HUES48 (cell line): ENCODE measurements around the gene SP100.
A peak's percentile ranks its signal among the peaks of the same experiment; 100 is the strongest.
"Not testable (repeated sequence)": the region's sequence is repeated elsewhere in the genome, so short reads cannot be mapped to it uniquely, and the experiment has no call there.

Source experiments
- H3K27ac ChIP-seq: one replicate; pipeline ENCODE4 v1.7.0; 2013; ENCODE audit warnings: low read depth, low read length, inconsistent platforms
- H3K27me3 ChIP-seq: 2 replicates; pipeline ENCODE4 v1.6.1; 2013; ENCODE audit warnings: mild to moderate bottlenecking, low read length; ENCODE audit not compliant: control insufficient read depth, insufficient read depth
- H3K36me3 ChIP-seq: 2 replicates; pipeline ENCODE4 v1.6.1; 2013; ENCODE audit warnings: low read length; ENCODE audit not compliant: control insufficient read depth, insufficient read depth
- H3K4me1 ChIP-seq: 2 replicates; pipeline ENCODE4 v1.6.1; 2013; ENCODE audit warnings: mild to moderate bottlenecking, low read length; ENCODE audit not compliant: control insufficient read depth, insufficient read depth
- H3K4me3 ChIP-seq: 2 replicates; pipeline ENCODE4 v1.5.1; 2013; ENCODE audit warnings: mild to moderate bottlenecking, low read depth, low read length
- H3K9ac ChIP-seq: 2 replicates; pipeline ENCODE4 v1.6.1; 2013; ENCODE audit warnings: mild to moderate bottlenecking, low read depth, low read length, moderate library complexity
- H3K9me3 ChIP-seq: 2 replicates; pipeline ENCODE4 v1.6.1; 2013; ENCODE audit warnings: low read length; ENCODE audit not compliant: control insufficient read depth, insufficient read depth

Gene SP100

DNA sequence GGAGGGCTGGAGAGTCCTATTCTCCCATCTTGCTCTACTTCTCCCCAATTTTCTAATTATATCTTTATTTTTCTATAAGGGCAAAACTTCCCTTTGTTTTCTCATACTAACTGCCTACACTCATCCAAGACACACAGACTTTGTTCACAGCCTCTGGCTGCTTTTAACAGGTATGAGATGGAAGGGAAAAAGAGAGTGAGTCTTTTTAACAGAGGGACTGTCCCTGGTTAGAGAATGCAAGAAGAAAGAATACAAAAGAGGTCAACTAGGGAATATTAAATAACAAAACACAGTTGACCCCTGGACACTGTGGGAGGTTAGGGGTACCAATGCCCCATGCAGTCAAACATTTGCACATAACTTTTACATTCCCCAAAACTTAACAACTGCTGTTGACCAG, 41.8 kb downstream of the SP100 start:
- no peaks in the 10 kb centered on the region for H3K27me3 ChIP-seq
- peaks cover 15% of the 10 kb centered on the region for H3K4me1 ChIP-seq
- H3K9ac ChIP-seq: no peak overlapping the region
- no peak overlapping the region for H3K27ac ChIP-seq
- no peaks in the 10 kb centered on the region for H3K9me3 ChIP-seq
- no peaks in the 10 kb centered on the region for H3K36me3 ChIP-seq
- peak overlapping the region; percentile 14; the same call in 1 of the 2 replicates for H3K4me3 ChIP-seq

DNA sequence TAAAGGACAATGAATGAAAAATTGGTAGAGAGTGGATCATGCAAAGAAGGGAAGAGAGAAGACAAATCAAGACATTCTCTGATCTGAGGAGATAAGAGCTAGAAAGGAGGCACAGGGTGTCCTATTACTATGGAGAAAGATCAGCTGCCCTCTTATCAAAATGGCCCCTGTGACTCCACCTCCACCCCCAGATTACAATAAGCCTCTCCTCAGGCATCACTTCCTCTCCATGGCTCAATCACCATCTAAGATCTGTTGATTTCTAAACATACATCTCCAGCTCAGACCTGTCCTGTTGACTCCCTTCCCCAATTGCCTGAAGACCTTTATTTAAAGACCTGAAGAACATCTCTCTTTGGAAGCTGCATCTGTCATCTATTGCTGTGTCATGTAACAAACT, 43.2 kb downstream of the SP100 start:
- Histone ChIP-seq H3K4me3 (no peak overlapping the region), H3K36me3 (no peaks in the 10 kb centered on the region), H3K4me1 (peaks cover 15% of the 10 kb centered on the region), H3K9ac (no peak overlapping the region), H3K9me3 (no peaks in the 10 kb centered on the region), H3K27ac (no peak overlapping the region), H3K27me3 (no peaks in the 10 kb centered on the region)

DNA sequence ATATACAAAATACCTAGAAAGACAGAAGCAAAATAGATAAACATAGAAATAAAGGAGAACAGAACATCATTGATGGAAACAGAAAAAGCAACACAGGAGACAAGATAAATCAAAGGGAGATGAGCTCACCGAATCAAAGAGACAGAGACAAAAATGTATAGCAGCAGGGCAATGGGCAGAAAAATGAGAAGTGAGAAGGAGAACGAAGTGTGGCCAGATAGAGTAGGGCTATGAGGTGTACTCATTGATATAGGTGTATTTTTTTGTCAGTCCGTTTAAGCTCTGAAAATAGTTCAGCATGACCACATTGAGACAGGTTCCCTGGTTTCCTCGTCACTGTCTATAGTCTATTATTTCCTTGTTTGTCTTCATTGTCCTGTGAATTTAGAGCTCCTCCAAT, 55.1 kb downstream of the SP100 start:
- H3K4me1 ChIP-seq: no peaks in the 10 kb centered on the region
- H3K36me3 ChIP-seq: no peaks in the 10 kb centered on the region
- H3K27ac ChIP-seq: no peak overlapping the region
- H3K4me3 ChIP-seq: no peak overlapping the region
- no peaks in the 10 kb centered on the region for H3K9me3 ChIP-seq
- no peak overlapping the region for H3K9ac ChIP-seq
- H3K27me3 ChIP-seq: no peaks in the 10 kb centered on the region

DNA sequence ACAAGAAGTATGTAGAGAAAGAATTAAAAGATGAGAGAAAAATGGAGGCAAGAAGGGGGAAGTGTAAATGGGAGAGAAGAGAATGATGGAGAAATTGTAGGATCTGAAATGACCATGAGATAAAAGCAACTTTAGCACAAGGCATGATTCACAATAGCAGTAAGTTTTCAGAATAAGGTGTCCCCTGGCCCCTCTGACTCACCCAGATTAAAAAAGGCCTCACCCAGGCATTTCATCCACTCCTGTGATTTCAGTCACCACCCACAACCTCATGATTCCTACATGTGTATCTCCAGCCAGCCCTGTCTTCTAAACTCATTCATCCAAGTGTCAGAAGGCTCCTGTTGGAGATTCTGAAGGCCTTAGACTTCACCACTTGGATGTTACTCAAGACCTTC, 56.6 kb downstream of the SP100 start:
- Histone ChIP-seq H3K36me3 (no peaks in the 10 kb centered on the region), H3K9me3 (no peaks in the 10 kb centered on the region), H3K4me1 (no peaks in the 10 kb centered on the region), H3K9ac (no peak overlapping the region), H3K27me3 (no peaks in the 10 kb centered on the region), H3K27ac (no peak overlapping the region), H3K4me3 (no peak overlapping the region)

DNA sequence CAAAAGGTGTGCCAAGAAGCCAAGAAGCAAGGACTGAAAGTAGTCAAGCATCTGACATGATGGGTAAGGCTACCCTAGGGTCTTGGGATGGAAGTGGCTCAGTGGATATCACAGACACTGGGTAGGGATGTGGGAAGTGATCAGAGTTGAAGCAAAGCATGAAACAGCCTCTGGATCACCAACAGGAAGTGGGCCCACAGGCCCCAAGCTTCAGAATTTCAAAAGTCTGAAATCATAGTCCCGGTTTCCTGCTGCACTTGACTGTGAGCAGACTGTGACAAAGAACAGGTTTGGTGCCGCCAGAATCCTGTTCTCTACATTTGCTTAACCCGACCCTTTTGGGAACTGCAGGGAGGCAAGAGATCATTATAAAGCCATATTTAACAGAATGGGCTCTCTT, 57.4 kb downstream of the SP100 start:
- Histone ChIP-seq H3K9me3 (no peaks in the 10 kb centered on the region), H3K27ac (no peak overlapping the region), H3K9ac (no peak overlapping the region), H3K4me1 (no peaks in the 10 kb centered on the region), H3K4me3 (no peak overlapping the region), H3K36me3 (no peaks in the 10 kb centered on the region), H3K27me3 (no peaks in the 10 kb centered on the region)

DNA sequence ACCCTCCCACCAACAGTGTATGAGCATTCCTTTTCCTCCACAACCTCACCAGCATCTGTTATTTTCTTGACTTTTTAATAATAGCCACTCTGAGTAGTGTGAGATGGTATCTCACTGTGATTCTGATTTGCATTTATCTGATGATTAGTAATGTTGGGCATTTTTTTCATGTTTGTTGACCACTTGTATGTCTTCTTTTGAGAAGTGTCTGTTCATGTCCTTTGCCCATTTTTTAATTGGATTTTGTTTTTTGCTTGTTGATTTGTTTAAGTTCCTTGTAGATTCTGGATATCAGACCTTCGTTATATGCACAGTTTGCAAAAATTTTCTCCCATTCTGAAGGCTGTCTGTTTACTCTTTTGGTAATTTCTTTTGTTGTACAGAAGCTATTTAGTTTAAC, 59.1 kb downstream of the SP100 start:
- no peak overlapping the region for H3K4me3 ChIP-seq
- no peaks in the 10 kb centered on the region for H3K36me3 ChIP-seq
- H3K9me3 ChIP-seq: no peaks in the 10 kb centered on the region
- no peaks in the 10 kb centered on the region for H3K4me1 ChIP-seq
- H3K27me3 ChIP-seq: no peaks in the 10 kb centered on the region
- H3K9ac ChIP-seq: no peak overlapping the region
- H3K27ac ChIP-seq: no peak overlapping the region

DNA sequence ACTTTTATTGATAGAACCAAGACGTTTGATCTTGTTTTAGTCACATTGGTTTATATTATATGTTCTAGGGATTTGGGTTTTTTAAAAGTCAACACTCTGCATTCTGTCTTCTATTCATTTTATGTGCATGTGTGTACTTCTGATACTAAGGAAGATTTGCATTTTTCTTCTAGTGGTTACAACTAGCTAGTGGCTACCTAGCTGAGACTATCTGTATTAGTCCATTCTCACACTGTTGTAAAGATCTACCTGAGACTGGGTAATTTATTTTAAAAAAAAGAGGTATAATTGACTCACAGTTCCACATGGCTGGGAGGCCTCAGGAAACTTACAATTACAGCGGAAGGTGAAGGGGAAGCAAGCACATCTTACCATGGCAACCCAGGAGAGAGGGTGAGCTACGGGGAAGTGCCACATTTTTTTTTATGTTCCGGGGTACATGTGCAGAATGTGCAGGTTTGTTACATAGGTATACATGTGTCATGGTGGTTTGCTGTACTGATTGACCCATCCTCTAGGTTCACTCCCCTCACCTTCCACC, 69.9 kb downstream of the SP100 start:
- Histone ChIP-seq H3K4me1 (no peaks in the 10 kb centered on the region), H3K9me3 (no peaks in the 10 kb centered on the region), H3K4me3 (no peak overlapping the region), H3K9ac (no peak overlapping the region), H3K27me3 (no peaks in the 10 kb centered on the region), H3K36me3 (no peaks in the 10 kb centered on the region), H3K27ac (no peak overlapping the region)

DNA sequence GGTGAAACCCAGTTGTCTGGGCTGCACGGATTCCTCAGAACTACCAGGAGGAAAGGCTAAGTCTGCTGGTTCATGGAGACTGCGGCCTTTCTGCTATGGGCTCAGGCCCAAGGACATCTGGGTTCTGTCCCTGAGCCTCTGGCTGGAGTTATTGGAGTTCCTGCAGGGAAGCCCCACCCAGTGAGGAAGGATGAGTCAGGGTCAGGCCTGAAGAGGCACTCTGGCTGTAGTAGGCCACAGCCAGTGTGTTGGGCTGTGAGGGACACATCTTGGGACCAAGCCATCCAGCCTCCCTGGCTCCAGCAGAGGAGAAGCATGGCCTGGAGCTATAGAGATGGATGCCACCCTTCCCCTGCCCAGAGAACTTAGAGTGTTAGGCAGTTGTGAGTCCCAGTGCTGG, 75.2 kb downstream of the SP100 start:
- not testable (repeated sequence) for H3K36me3 ChIP-seq, H3K27me3 ChIP-seq, H3K9ac ChIP-seq, H3K4me1 ChIP-seq, H3K4me3 ChIP-seq, H3K9me3 ChIP-seq, H3K27ac ChIP-seq

DNA sequence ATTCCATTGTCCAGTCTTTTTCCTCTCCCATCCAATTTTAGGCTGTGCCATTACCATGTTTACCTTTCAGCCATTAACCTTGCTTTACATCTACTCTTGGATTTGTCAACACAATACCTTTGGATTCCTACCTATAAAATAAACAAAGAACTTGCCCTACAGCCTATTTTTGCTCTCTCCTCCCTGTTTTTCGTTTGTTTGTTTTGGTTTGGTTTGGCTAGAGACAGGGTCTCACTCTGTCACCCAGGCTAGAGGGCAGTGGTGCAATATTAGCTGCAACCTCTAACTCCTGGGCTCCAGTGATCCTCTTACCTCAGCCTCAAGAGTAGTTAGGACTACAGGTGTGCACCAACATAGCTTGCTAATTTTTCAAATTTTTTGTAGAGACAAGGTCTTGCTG, 76.1 kb downstream of the SP100 start:
- no peaks in the 10 kb centered on the region for H3K9me3 ChIP-seq
- no peak overlapping the region for H3K9ac ChIP-seq
- H3K27me3 ChIP-seq: no peaks in the 10 kb centered on the region
- no peaks in the 10 kb centered on the region for H3K36me3 ChIP-seq
- H3K27ac ChIP-seq: no peak overlapping the region
- H3K4me1 ChIP-seq: no peaks in the 10 kb centered on the region
- no peak overlapping the region for H3K4me3 ChIP-seq

DNA sequence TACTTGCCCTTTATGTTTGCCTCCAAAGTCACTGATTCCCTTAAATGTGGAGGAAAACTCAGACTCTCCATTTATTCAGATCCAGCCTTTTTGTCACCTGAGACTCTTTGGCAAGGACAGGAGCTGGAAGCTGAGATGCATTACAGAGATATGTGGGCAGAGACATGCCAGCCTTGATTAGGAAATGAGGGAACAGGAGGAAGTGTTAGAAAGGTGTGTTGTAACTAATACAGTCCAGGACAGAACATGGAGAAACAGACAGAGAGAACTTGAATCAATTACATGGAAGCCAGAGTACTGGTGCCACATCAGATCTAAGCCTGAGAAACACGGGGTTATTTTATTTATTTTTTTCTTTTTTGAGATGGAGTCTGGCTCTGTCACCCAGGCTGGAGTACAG, 79.0 kb downstream of the SP100 start:
- no peaks in the 10 kb centered on the region for H3K27me3 ChIP-seq
- no peak overlapping the region for H3K9ac ChIP-seq
- no peaks in the 10 kb centered on the region for H3K4me1 ChIP-seq
- no peak overlapping the region for H3K27ac ChIP-seq
- H3K9me3 ChIP-seq: no peaks in the 10 kb centered on the region
- H3K4me3 ChIP-seq: no peak overlapping the region
- H3K36me3 ChIP-seq: no peaks in the 10 kb centered on the region

DNA sequence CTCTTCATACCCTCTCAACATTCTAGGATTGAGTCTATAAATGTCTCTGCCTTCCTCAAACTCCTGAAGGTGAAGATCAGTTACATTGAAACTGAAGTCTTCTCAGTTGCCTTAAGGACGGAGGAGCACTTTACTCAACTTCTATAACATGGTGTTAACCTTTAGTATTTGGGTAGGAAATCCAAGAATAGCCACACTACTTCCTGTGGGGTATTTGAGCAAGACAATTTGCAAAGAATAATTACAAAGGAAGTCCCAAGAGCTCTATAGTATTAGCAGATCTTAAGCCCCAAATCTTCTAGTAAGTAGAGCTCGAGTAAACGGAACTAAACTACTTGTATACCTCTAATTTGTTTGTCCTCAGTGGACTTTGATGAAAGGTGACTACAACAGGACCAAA, 80.9 kb downstream of the SP100 start:
- no peak overlapping the region for H3K4me3 ChIP-seq
- H3K27ac ChIP-seq: no peak overlapping the region
- no peaks in the 10 kb centered on the region for H3K36me3 ChIP-seq
- H3K27me3 ChIP-seq: no peaks in the 10 kb centered on the region
- no peak overlapping the region for H3K9ac ChIP-seq
- H3K4me1 ChIP-seq: no peaks in the 10 kb centered on the region
- no peaks in the 10 kb centered on the region for H3K9me3 ChIP-seq
